Aorta (tissue), 5 donors: ENCODE data around the gene TP73. TPM values are rescaled to one million over a fixed set of nuclear protein-coding genes. Genes with fewer than 3 reads are reported as not detected.

ENCODE experiments used
- ATAC-seq: fragments of 200-7000 bp; cut with Tn5 transposase; one replicate; pipeline ENCODE4 v1.9.1; 2022; ENCODE audit warnings: moderate library complexity; ENCODE audit not compliant: low FRiP score
- DNase-seq, 2 donors: peaks; one replicate each; pipeline ENCODE4 v3.0.0-alpha.2; 2020
- H3K27ac ChIP-seq, 2 donors: one replicate each; pipeline ENCODE4 v1.5.1; 2013; ENCODE audit warnings: low read length in 2 of 2, mild to moderate bottlenecking in 2 of 2, moderate library complexity in 2 of 2, control low read depth in 1 of 2, inconsistent platforms in 1 of 2, low read depth in 1 of 2
- H3K27me3 ChIP-seq, 2 donors: one replicate each; pipeline ENCODE4 v1.6.1; 2013; ENCODE audit warnings: control low read depth in 1 of 2, low read length in 1 of 2, mild to moderate bottlenecking in 1 of 2, moderate library complexity in 1 of 2; ENCODE audit not compliant: insufficient read depth in 2 of 2, control insufficient read depth in 1 of 2
- H3K36me3 ChIP-seq, 2 donors: one replicate each; pipeline ENCODE4 v1.6.1; 2013; ENCODE audit warnings: control low read depth in 1 of 2, low read length in 1 of 2, mild to moderate bottlenecking in 1 of 2; ENCODE audit not compliant: insufficient read depth in 2 of 2, control insufficient read depth in 1 of 2
- H3K4me1 ChIP-seq, 2 donors: one replicate each; pipeline ENCODE4 v1.6.1; 2013; ENCODE audit warnings: low read length in 2 of 2, control low read depth in 1 of 2, mild to moderate bottlenecking in 1 of 2, moderate library complexity in 1 of 2; ENCODE audit not compliant: insufficient read depth in 2 of 2, control insufficient read depth in 1 of 2
- H3K4me3 ChIP-seq, 2 donors: one replicate each; pipeline ENCODE4 v1.5.1; 2013; ENCODE audit warnings: low read length in 2 of 2, control low read depth in 1 of 2, mild to moderate bottlenecking in 1 of 2
- H3K9me3 ChIP-seq: one replicate; pipeline ENCODE4 v1.6.1; 2013; ENCODE audit warnings: mild to moderate bottlenecking, low read length; ENCODE audit not compliant: control insufficient read depth
- WGBS, 2 donors: extraction: QIAGEN DNeasy Blood & Tissue Kit; methylation state at CpG; one replicate each; pipeline ENCODE4 v1.1.7; 2013; 5-methylcytosine and 5-hydroxymethylcytosine counted together
- intact Hi-C, 2 donors: fragments of 100-400 bp; cut with DNase I; formaldehyde crosslinking; loops; one replicate each; pipeline versions ENCODE4 v1.14.2 to v1.15.0; 2022
- polyA plus RNA-seq, 2 donors: library from polyadenylated mRNA; stranded (reverse); fragments of 200-250 nt; gene quantifications; one replicate each; pipeline ENCODE4 v1.2.3, GENCODE V29; 2013
- total RNA-seq, 2 donors: library from RNA; stranded (reverse); fragmentation: NEBNext Ultra II Directional; extraction: Animal tissue kit (Norgen Biotek cat#: 25700); gene quantifications; one replicate each; pipeline ENCODE4 v1.2.1, GENCODE V29; 2021
- donor health status: healthy with polysubstance abuse.
- donor health status: Bipolar disorder and iron deficiency.
- donor health status: DM: no; HTN: no; CAD: no.
- donor health status: DM: no; HTN: no; CAD: no.
- donor health status: DM: yes; HTN: yes; CAD: no.

Gene TP73
- total and polyA plus RNA-seq, 4 donors: 0.18 to 0.38 TPM; not detected in 2

DNA sequence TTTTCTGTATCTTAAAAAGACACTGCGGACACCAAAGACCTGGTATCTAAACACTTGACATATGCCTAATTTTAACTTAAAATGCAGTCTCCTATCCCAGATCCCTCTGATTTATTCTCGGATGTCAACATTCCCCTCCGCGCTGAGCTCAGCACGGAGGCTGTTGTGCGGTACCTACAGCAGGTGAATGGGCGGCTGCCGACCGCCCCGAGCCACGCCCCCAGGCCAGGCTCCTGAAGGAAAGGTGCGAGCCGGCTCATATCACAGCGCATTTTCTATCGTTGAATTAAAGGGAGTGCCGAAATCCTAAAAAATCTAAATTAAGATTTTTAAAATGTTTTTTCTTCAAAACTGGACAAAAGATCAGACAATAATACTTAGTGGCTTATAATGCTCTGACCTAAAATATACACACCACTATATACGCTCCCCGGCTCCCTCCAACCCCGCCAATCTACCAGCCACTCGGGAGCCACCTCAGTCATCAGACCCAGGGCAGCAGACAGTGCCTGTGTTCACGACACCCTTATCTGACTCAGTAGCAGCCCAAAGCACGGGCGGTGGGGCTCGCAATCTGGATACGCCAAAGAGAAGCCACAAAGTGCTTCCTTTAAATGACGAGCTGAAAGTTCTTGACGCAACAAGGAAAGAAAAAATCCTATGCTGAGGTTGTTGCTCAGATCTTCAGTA, 6.5 kb upstream of the TP73 start:
- DNase-seq (peak; percentile 16 to 34), ATAC-seq (no peak)
- no peaks in the 10 kb centered on the region for H3K4me1 ChIP-seq
- intact Hi-C loops: no loop called here
- H3K36me3 ChIP-seq: peaks cover 0 to 8% of the 10 kb centered on the region in 2 donors
- no peak overlapping the region for H3K27ac ChIP-seq
- 93 to 95% methylated on average over 27 of the region's 27 CpGs for WGBS, 2 donors
- no peak overlapping the region for H3K4me3 ChIP-seq
- no peaks in the 10 kb centered on the region for H3K27me3 ChIP-seq
- no peaks in the 10 kb centered on the region for H3K9me3 ChIP-seq

DNA sequence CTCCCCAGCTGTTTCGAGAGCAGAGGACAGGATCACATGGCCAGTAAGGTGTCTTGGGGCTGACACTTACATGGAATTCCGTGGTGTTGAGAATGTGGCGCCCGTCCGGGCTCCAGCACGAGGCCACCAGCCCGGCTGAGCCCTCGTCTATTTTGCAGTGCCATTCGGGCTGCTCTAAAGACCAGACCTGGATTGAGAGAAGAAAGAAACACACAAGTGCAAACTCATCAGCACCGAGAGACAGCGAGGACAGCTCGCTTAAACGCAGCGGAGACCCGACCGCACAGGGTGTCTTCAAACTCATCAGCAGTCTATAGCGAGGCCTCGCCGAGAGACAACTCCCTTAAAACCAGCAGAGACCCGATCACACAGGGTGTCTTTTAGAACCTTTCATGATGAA, 5.7 kb upstream of the TP73 start:
- intact Hi-C loops: no loop called here
- Histone ChIP-seq H3K4me3 (no peak overlapping the region), H3K9me3 (no peaks in the 10 kb centered on the region), H3K36me3 (peaks cover 0 to 8% of the 10 kb centered on the region in 2 donors), H3K27me3 (no peaks in the 10 kb centered on the region), H3K27ac (no peak overlapping the region), H3K4me1 (no peaks in the 10 kb centered on the region)
- 93 to 94% methylated on average over 20 of the region's 20 CpGs for WGBS, 2 donors
- ATAC-seq: no peak
- DNase-seq: peak; percentile 13 to 54

DNA sequence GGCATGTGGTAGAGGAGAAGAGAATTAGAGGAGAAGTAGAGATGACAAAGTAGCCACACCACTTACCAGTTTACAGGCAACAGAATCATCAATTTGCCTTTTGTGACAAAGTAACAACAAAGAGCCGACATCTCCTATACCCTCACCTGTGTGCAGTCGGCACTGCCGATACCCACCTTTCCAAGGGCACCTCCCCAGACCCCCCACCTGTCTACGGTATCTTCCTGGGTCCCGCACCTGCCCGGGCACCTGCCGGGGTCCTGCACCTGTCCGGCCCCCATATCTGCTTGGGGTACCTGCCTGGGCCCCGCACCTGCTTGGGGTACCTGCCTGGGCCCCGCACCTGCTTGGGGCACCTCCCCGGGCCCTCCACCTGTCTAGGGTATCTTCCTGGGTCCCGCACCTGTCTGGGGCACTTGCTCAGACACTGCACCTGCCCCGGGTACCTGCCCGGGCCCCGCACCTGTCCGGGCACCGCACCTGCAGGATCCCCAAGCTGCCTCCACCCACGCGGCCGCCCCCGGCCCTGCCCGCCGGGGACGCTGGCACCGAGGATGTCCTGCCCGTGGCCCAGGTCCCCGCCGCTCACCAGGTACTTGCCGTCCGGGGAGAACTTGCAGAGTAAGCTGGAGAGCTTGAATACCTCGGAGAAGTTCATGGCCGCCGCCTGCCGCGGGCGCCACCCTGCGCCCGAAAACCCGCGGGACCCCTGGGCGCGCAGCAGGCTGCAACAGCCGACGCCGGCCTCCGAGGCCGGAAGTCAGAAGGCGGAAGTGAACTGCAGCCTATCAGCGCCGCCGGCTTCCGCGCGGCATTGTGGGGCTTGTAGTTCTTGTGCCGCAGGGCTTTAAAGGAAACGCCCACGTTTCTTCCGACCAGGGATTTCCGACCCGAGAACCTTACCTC, 2.7 kb upstream of the TP73 start, which contains the start of gene WRAP73:
Gene WRAP73, minus strand, starts transcription at position 762 of the 906 bp plus-strand sequence. Its CDS starts 104 bp downstream, at position 658.
- intact Hi-C loops: no loop called here
- H3K27ac ChIP-seq: no peak within 1 kb of the TSS
- 3% methylated on average over 58 to 60 of the region's 60 CpGs for WGBS, 2 donors

DNA sequence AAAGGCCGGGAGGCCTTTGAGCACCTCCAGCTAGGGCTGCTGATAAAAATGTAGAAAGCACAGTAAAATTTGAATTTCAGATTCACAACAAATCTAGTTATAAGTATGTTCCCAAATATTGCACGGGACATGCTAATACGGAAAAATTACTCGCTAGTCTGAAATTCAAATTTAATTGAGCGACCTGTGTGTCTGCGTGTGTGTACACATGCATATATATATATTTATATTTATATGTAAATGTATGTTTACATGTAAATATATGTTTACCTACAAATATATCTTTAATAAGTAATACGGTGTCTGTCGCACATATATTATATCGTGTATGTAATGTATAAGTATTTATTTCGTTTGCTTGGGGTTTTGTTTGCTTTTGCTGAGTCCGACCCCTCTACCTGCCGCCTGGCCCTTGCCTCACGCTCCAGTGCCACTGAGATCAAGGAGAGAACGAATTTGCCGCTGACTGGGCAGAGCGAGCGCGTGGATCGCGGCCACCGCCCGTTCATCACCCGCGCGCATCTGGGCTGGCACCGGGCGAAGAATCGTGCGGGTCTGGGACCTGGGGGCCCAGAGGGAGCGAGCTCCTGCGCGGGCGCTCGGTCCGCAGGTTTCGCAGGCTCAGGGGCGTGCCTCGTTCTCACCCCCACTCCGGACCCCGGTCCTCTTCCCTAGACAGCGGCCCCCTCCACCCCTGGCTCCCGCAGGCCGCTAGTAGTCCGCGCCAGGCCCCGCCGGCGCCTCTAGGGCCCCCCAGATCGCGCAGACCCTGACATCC, 1.9 kb upstream of the TP73 start:
- Histone ChIP-seq H3K27me3 (no peaks in the 10 kb centered on the region), H3K9me3 (no peaks in the 10 kb centered on the region), H3K27ac (no peak overlapping the region), H3K36me3 (peaks cover 0 to 2% of the 10 kb centered on the region in 2 donors), H3K4me1 (no peaks in the 10 kb centered on the region), H3K4me3 (no peak overlapping the region)
- peak in 1 of 2 donors; percentile 33 for DNase-seq
- intact Hi-C loops: no loop called here
- WGBS, 2 donors: 10 to 11% methylated on average over 45 to 50 of the region's 50 CpGs
- ATAC-seq: peak; percentile 22

More for the DNA sequence above, 2.7 kb upstream of the TP73 start, which contains the start of gene WRAP73:
- Histone ChIP-seq H3K27me3 (no peaks in the 10 kb centered on the region), H3K4me1 (no peaks in the 10 kb centered on the region), H3K4me3 (peak within 1 kb of the TSS; percentile 52 to 99), H3K9me3 (no peaks in the 10 kb centered on the region), H3K36me3 (peaks cover 0 to 6% of the 10 kb centered on the region in 2 donors)
- ATAC-seq (peak; percentile 92), DNase-seq (peak; percentile 92 to 96)

DNA sequence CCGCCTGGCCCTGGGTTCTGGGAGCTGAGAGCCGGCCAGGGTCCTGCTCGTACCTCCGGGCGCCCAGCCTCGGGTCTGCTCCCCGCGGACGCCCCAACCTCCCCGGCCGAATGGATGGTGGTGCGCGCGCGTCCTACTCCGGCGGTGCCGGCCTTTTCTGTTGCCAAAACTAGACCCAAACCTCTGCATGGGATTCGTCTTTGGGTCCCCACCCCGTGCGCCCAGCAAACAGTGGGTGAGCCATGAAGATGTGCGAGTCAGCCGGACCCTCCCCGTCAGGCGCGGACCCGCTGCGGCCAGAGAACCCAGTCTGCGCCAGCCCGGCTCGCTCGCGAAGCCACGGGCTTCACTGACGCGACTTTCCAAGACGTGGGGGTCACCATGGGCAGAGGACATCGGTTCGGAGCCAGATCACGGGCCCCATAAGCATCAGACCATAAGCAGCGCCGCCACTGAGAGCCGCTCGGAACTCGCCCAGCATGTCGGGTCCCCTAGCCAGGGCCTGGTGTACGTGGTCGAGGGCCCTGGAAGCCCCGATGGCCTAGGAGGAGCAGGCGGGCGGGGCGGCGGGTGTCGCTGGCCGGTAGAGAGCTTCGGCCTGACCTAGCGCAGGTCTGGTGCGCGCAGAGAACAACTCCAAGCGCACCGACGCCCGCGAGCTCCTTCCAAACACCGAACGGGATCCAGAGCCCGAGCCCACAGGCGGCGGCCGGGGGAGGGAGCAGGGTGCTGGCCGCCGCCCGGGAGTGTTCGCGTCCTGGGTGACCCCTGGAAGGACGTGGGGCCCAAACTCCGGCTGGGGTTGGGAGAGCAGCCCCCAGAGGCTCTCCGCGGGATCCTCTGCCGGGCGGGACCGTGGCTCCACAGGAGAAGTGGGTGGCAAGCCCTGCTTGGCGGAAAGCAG, 1.0 kb upstream of the TP73 start:
- Histone ChIP-seq H3K36me3 (peaks cover 0 to 2% of the 10 kb centered on the region in 2 donors), H3K4me3 (no peak overlapping the region), H3K27me3 (no peaks in the 10 kb centered on the region), H3K9me3 (no peaks in the 10 kb centered on the region), H3K27ac (no peak overlapping the region), H3K4me1 (no peaks in the 10 kb centered on the region)
- intact Hi-C loops: no loop called here
- DNase-seq: peak; percentile 50 to 78
- ATAC-seq: peak; percentile 6
- WGBS, 2 donors: 8 to 9% methylated on average over 73 to 83 of the region's 83 CpGs

DNA sequence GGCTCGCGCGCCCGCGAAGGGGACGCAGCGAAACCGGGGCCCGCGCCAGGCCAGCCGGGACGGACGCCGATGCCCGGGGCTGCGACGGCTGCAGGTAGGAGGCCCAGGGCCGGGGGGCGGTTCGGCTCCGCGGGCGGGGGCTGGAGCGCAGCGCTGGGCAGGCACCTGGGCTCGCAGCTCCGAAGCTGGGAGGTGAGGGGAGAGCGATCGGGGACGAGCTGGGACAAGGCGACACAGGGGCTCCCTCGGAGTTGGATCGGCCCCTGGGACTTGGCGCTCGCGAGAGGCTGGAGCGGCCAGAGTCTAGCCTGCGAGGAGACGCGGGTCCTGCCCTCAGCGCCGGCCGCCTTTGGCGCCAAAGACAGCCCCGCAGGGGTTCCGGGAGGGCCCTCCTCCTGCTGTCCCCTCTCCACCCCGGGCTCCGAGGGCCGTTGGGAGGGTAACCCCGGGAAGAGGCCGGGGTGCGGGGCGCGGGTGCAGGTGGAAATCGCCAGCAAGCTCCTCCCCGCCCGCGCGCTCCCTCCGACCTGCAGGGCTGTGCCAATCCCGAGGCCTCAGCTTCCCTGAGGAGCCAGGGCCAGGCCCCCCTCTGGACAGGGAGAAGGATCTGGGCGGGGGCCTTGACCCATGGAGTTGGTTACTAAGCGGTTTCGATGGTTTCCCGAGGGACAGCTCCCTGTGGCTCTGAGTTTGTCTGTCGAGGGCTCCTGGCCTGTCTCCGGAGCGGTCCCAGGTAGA, 401 bp downstream of the TP73 start:
- no peak overlapping the region for H3K27ac ChIP-seq
- H3K4me1 ChIP-seq: no peaks in the 10 kb centered on the region
- no peak for ATAC-seq
- H3K4me3 ChIP-seq: peak overlapping the region in 1 of 2 donors; percentile 18
- H3K27me3 ChIP-seq: no peaks in the 10 kb centered on the region
- H3K9me3 ChIP-seq: no peaks in the 10 kb centered on the region
- no peaks in the 10 kb centered on the region for H3K36me3 ChIP-seq
- DNase-seq: peak; percentile 43 to 74
- intact Hi-C loops: no loop called here
- 9% methylated on average over 53 to 68 of the region's 68 CpGs for WGBS, 2 donors

DNA sequence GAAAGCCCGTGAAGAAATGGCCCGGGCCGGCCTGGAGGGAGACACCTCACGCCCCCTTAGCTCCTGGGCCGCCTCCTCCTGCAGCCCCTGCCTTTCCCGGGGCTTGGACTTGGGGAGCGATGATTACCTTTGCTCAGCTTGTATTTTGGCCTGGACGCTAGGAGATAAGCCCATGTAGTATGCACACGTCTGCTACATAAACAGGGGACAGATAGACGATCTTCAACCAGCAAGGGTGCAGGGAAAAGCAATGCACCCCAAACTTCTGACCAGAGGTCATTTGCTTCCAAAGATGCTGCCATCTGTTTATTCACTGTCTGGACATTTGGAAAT, 936 bp downstream of the TP73 start:
- ATAC-seq: no peak
- H3K9me3 ChIP-seq: no peaks in the 10 kb centered on the region
- H3K27me3 ChIP-seq: no peaks in the 10 kb centered on the region
- H3K4me3 ChIP-seq: no peak overlapping the region
- 51 to 58% methylated on average over 10 of the region's 10 CpGs for WGBS, 2 donors
- no peaks in the 10 kb centered on the region for H3K36me3 ChIP-seq
- no peaks in the 10 kb centered on the region for H3K4me1 ChIP-seq
- H3K27ac ChIP-seq: no peak overlapping the region
- peak in 1 of 2 donors; percentile 72 for DNase-seq
- intact Hi-C loops: no loop called here
